Measurements from ENCODE around the gene USP7. TPM values are rescaled to one million over a fixed set of nuclear protein-coding genes. Genes with fewer than 3 reads are reported as not detected.

Gene USP7
- total and polyA plus RNA-seq, 10 of the 15 experiments (the other 5 are each of a cell fraction or from before 2014, with no cell fraction given): 16.2 to 133 (median 60.5) TPM

DNA sequence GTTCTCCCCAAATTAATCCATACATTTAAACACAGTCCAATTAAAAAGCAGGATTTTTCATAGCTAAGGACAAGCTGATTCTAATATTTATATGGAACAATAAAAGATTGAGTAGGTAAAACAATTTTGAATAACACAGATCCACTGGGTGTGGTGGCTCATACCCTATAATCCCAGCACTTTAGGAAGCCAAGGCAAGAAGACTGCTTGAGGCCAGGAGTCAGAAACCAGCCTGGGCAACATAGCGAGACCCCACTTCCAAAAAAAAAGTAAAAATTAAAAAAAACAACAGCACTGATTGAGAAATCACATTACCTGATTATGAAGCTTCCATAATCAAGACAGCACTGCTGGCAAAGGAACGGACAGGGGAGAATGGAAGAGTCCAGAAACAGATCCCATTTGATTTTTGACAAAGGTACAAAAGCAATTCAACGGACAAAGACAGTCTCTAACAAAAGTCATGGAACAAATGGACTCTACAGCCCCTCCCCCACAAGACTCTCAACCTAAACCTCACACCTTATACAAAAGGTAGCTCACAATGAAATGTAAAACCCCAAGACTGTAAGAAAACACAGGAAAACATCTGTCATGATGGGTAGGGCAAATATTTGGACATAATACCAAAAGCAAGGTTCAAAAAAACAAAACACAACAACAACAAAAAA, 17.9 kb downstream of the USP7 start:
- no peaks in the 10 kb centered on the region for H3K9me3 ChIP-seq (replicated peaks; ENCODE audit: control insufficient read depth, insufficient read depth, low read length)
- no peaks in the 10 kb centered on the region for H3K27me3 ChIP-seq (replicated peaks in 1 of 2; ENCODE audit: control insufficient read depth in 2 of 2, insufficient read depth in 2 of 2, low read length in 1 of 2)
- H3K27ac ChIP-seq (ENCODE audit: control insufficient read depth, insufficient read depth): peak overlapping the region; percentile 8; the same call in 1 of the 2 replicates
- H4K20me1 ChIP-seq (ENCODE audit: control insufficient read depth, insufficient read depth): peaks cover 35% of the 10 kb centered on the region
- ATAC-seq (no peak), DNase-seq (ENCODE audit: low read depth, low spot score) (no peak), FAIRE-seq (no peak)
- 94% methylated on average over 3 of the region's 3 CpGs for WGBS (ENCODE audit: insufficient coverage, insufficient replicate concordance, low lambda C conversion rate, missing lambda C conversion rate)
- peak overlapping the region; percentile 86 for H3K4me2 ChIP-seq (ENCODE audit: control insufficient read depth, insufficient read depth)
- ChIA-PET POLR2A (interaction anchor here (1.3 to 1.5 kb wide), 2 partner anchors 9 to 13 kb away, joined by 3 to 6 read pairs; no protein-coding TSS in a partner anchor), CTCF (interaction anchor here (0.7 to 5.5 kb wide), 7 partner anchors 10 to 195 kb away, joined by 3 to 44 read pairs (median 4); no protein-coding TSS in a partner anchor), RAD21 (ENCODE audit: unreplicated experiment) (interaction anchor here (1.0 to 3.0 kb wide), 5 partner anchors 10 to 63 kb away, joined by 3 to 21 read pairs (median 5); no protein-coding TSS in a partner anchor), SMC1A (ENCODE audit: uncharacterized antibody, unreplicated experiment) (interaction anchor here (0.9 to 8.0 kb wide), 4 partner anchors 9 to 190 kb away, joined by 3 to 52 read pairs (median 4); no protein-coding TSS in a partner anchor)
- no TSS peak for BruUV-seq (replicated peaks)
- peaks cover 72% of the 10 kb centered on the region for H3K4me1 ChIP-seq (ENCODE audit: control insufficient read depth, insufficient read depth, low read length)
- in situ Hi-C loops (cut with MboI): no loop called here
- H3K36me3 ChIP-seq (ENCODE audit: control insufficient read depth in 2 of 2, insufficient read depth in 2 of 2, low read length in 1 of 2): peaks cover 0 to 4% of the 10 kb centered on the region in 2 experiments; a peak in 1 of 4 replicates
- H3K4me3 ChIP-seq: peak overlapping the region; percentile 64
- peaks cover 98% of the 10 kb centered on the region for H3K79me2 ChIP-seq (ENCODE audit: control insufficient read depth, insufficient read depth, low read length)
- no peak overlapping the region for H2AFZ ChIP-seq (ENCODE audit: control insufficient read depth, low read depth, low read length)
- no peak overlapping the region for H3K9ac ChIP-seq (ENCODE audit: control insufficient read depth, insufficient read depth, low read length)
- intact Hi-C loops (cut with micrococcal nuclease; ENCODE audit: unreplicated experiment): loop anchor here (2.0 kb wide), 1 partner anchor 15 kb away; no protein-coding TSS in a partner anchor
- TF ChIP-seq IKZF1 (conservative IDR thresholded peaks at IDR 0.05): no peak
- no peak for TF ChIP-seq ATF3 (IDR thresholded peaks at IDR 0.05; ENCODE audit: borderline replicate concordance, extremely low read depth, low read depth, low read length)
- no peak for TF ChIP-seq CEBPB (IDR thresholded peaks at IDR 0.05; ENCODE audit: borderline replicate concordance in 1 of 2, low read depth in 2 of 2, low read length in 2 of 2)
- no peak for TF ChIP-seq RAD21 (IDR thresholded peaks at IDR 0.05; ENCODE audit: insufficient read depth, low read depth, low read length)
- TF ChIP-seq, protein P1, sequence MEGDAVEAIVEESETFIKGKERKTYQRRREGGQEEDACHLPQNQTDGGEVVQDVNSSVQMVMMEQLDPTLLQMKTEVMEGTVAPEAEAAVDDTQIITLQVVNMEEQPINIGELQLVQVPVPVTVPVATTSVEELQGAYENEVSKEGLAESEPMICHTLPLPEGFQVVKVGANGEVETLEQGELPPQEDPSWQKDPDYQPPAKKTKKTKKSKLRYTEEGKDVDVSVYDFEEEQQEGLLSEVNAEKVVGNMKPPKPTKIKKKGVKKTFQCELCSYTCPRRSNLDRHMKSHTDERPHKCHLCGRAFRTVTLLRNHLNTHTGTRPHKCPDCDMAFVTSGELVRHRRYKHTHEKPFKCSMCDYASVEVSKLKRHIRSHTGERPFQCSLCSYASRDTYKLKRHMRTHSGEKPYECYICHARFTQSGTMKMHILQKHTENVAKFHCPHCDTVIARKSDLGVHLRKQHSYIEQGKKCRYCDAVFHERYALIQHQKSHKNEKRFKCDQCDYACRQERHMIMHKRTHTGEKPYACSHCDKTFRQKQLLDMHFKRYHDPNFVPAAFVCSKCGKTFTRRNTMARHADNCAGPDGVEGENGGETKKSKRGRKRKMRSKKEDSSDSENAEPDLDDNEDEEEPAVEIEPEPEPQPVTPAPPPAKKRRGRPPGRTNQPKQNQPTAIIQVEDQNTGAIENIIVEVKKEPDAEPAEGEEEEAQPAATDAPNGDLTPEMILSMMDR (IDR thresholded peaks at IDR 0.05 in 2 of 3, conservative IDR thresholded peaks at IDR 0.05 in 1 of 3; ENCODE audit: control insufficient read depth in 2 of 3, extremely low read depth in 1 of 3, insufficient read depth in 1 of 3, low read depth in 3 of 3, low read length in 3 of 3): no peak
- no peak for TF ChIP-seq ZBTB40 (IDR thresholded peaks at IDR 0.05; ENCODE audit: borderline replicate concordance)
- no peak for TF ChIP-seq SIX5 (IDR thresholded peaks at IDR 0.05; ENCODE audit: low read depth, low read length, severe bottlenecking)
- TF ChIP-seq, protein P2, sequence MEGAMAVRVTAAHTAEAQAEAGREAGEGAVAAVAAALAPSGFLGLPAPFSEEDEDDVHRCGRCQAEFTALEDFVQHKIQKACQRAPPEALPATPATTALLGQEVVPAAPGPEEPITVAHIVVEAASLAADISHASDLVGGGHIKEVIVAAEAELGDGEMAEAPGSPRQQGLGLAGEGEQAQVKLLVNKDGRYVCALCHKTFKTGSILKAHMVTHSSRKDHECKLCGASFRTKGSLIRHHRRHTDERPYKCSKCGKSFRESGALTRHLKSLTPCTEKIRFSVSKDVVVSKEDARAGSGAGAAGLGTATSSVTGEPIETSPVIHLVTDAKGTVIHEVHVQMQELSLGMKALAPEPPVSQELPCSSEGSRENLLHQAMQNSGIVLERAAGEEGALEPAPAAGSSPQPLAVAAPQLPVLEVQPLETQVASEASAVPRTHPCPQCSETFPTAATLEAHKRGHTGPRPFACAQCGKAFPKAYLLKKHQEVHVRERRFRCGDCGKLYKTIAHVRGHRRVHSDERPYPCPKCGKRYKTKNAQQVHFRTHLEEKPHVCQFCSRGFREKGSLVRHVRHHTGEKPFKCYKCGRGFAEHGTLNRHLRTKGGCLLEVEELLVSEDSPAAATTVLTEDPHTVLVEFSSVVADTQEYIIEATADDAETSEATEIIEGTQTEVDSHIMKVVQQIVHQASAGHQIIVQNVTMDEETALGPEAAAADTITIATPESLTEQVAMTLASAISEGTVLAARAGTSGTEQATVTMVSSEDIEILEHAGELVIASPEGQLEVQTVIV (IDR thresholded peaks at IDR 0.05; ENCODE audit: borderline replicate concordance, partially characterized antibody): no peak

Measured in GM12878 (cell line).